ENCODE measurements around the gene SIGLEC7. TPM values are rescaled to one million over a fixed set of nuclear protein-coding genes. Genes with fewer than 3 reads are reported as not detected.
A peak's percentile ranks its signal among the peaks of the same experiment; 100 is the strongest.

Gene SIGLEC7
- total RNA-seq, 5 donors from 2014 or later (not counting 1 experiment from before 2014, with no cell fraction given): 0.30 to 3.3 (median 1.0) TPM; not detected in 1

DNA sequence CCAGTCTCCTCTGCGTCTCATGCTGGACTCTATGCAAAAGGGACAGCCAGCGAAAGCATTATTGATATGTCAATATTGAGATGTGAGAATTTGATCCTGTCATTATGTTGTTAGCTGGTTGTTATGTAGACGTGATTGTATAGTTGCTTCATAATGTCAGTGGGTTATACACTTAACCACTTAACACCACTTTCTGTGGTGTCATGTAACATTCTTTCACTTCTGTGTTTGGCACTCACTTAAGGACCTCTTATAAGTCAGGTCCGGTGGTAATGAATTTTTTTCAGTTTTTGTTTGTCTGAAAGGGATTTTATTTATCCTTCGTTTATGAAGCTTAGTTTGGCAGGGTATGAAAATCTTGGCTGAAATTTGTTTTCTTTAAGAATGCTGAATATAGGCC lies 7.1 kb upstream of the SIGLEC7 start:
- Histone ChIP-seq H3K4me3 (ENCODE audit: control insufficient read depth in 1 of 2, extremely low read depth in 1 of 2, low read length in 1 of 2) (no peak overlapping the region), H3K36me3 (ENCODE audit: control insufficient read depth in 2 of 2, extremely low read depth in 1 of 2, insufficient read depth in 1 of 2, low read length in 1 of 2) (no peaks in the 10 kb centered on the region), H3K9me3 (no peaks in the 10 kb centered on the region), H3K4me1 (ENCODE audit: control insufficient read depth in 1 of 2, extremely low read depth in 1 of 2, insufficient read depth in 2 of 2, low read length in 2 of 2) (peaks cover 20 to 54% of the 10 kb centered on the region in 2 experiments), H3K27me3 (replicated peaks in 1 of 2; ENCODE audit: control insufficient read depth in 2 of 2, extremely low read depth in 1 of 2, insufficient read depth in 2 of 2, low read length in 1 of 2) (peaks cover 0 to 7% of the 10 kb centered on the region in 2 experiments), H3K27ac (ENCODE audit: low read length) (no peak overlapping the region)
- peaks cover 44 to 69% (median 60%) of the 10 kb centered on the region in 3 donors for H3K4me1 Mint-ChIP-seq
- ATAC-seq (replicated peaks in 1 of 4) (no peak), DNase-seq (no peak)
- H3K27ac Mint-ChIP-seq: no peak overlapping the region
- no peak overlapping the region for H3K4me3 Mint-ChIP-seq
- no peaks in the 10 kb centered on the region for H3K9me3 Mint-ChIP-seq
- no peaks in the 10 kb centered on the region for H3K36me3 Mint-ChIP-seq
- no CpG with 5 or more reads among the region's 5 CpGs for WGBS (ENCODE audit: insufficient coverage)
- peaks cover 0 to 9% of the 10 kb centered on the region in 2 donors for H3K27me3 Mint-ChIP-seq
- ChIA-PET POLR2A (no interaction called here), CTCF (interaction anchor here in 1 of 2 donors (1.1 kb wide), 1 partner anchor 14 kb away, joined by 4 read pairs; no protein-coding TSS in a partner anchor)

GRCh38 chr19:51135986-51136762 lies 5.9 kb upstream of the SIGLEC7 start:
- Mint-ChIP-seq H3K36me3 (no peaks in the 10 kb centered on the region), H3K27ac (no peak overlapping the region), H3K4me1 (peaks cover 33 to 58% (median 50%) of the 10 kb centered on the region in 3 donors), H3K27me3 (peaks cover 0 to 14% of the 10 kb centered on the region in 2 donors), H3K4me3 (peak overlapping the region in 1 of 3 donors; percentile 70), H3K9me3 (no peaks in the 10 kb centered on the region)
- Histone ChIP-seq H3K4me3 (ENCODE audit: control insufficient read depth in 1 of 2, extremely low read depth in 1 of 2, low read length in 1 of 2) (no peak overlapping the region), H3K27me3 (replicated peaks in 1 of 2; ENCODE audit: control insufficient read depth in 2 of 2, extremely low read depth in 1 of 2, insufficient read depth in 2 of 2, low read length in 1 of 2) (peaks cover 0 to 8% of the 10 kb centered on the region in 2 experiments), H3K36me3 (ENCODE audit: control insufficient read depth in 2 of 2, extremely low read depth in 1 of 2, insufficient read depth in 1 of 2, low read length in 1 of 2) (no peaks in the 10 kb centered on the region), H3K9me3 (no peaks in the 10 kb centered on the region), H3K27ac (ENCODE audit: low read length) (peak overlapping the region; percentile 14), H3K4me1 (ENCODE audit: control insufficient read depth in 1 of 2, extremely low read depth in 1 of 2, insufficient read depth in 2 of 2, low read length in 2 of 2) (peaks cover 10 to 42% of the 10 kb centered on the region in 2 experiments)
- no peak for DNase-seq
- 63% methylated on average over 3 of the region's 8 CpGs for WGBS (ENCODE audit: insufficient coverage)
- ChIA-PET POLR2A (no interaction called here), CTCF (interaction anchor here in 1 of 2 donors (1.1 kb wide), 1 partner anchor 15 kb away, joined by 4 read pairs; no protein-coding TSS in a partner anchor)
- no peak for ATAC-seq (replicated peaks in 1 of 4)

DNA sequence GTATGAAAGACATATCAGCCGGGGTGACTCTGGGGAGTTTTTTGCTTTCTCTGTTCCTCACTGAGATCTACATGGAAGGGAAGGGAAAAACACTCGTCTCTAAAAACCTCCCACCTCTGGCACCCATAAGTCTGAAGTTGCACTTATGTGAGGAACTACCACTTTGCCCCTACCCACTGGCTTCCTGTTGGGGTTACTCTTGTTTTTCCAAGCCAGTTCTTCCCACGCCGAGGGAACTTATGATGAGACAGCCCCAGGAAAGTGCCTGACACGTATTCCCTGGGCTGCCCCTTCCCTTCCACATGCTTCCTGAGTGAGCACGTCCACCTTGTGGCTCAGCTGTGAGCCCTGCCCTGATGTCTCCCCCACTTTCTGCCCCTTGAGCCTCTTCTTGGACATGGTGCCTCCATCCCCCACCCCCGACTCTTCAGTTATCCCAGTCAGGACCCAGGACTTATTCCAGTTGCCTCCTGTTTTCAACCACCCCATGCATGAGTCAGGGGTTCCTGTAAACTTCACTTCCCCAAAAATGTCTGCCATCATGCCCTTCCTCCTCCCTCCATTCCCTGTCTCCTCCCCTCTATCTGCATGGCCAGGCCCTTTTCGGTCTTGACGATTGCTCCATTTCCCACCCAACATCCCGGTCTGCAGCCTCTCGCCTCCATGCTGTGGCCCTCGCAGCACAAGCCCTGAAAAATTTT lies 5.1 kb upstream of the SIGLEC7 start:
- H3K27ac ChIP-seq (ENCODE audit: low read length): peak overlapping the region; percentile 14
- Mint-ChIP-seq H3K9me3 (no peaks in the 10 kb centered on the region), H3K4me3 (peak overlapping the region in 1 of 3 donors; percentile 70), H3K27me3 (peaks cover 0 to 17% of the 10 kb centered on the region in 2 donors), H3K4me1 (peaks cover 28 to 52% (median 45%) of the 10 kb centered on the region in 3 donors), H3K36me3 (no peaks in the 10 kb centered on the region), H3K27ac (peak overlapping the region; percentile 39 to 46)
- POLR2A ChIA-PET: no interaction called here
- ATAC-seq (replicated peaks in 1 of 4) (peak in 1 of 4 experiments; percentile 34), DNase-seq (no peak)
- no peaks in the 10 kb centered on the region for H3K36me3 ChIP-seq (ENCODE audit: control insufficient read depth in 2 of 2, extremely low read depth in 1 of 2, insufficient read depth in 1 of 2, low read length in 1 of 2)
- H3K9me3 ChIP-seq: no peaks in the 10 kb centered on the region
- WGBS (ENCODE audit: insufficient coverage): 66% methylated on average over 10 of the region's 12 CpGs
- CTCF ChIA-PET: no interaction called here
- peaks cover 0 to 15% of the 10 kb centered on the region in 2 experiments for H3K27me3 ChIP-seq (replicated peaks in 1 of 2; ENCODE audit: control insufficient read depth in 2 of 2, extremely low read depth in 1 of 2, insufficient read depth in 2 of 2, low read length in 1 of 2)
- H3K4me3 ChIP-seq (ENCODE audit: control insufficient read depth in 1 of 2, extremely low read depth in 1 of 2, low read length in 1 of 2): no peak overlapping the region
- peaks cover 9 to 37% of the 10 kb centered on the region in 2 experiments for H3K4me1 ChIP-seq (ENCODE audit: control insufficient read depth in 1 of 2, extremely low read depth in 1 of 2, insufficient read depth in 2 of 2, low read length in 2 of 2)

DNA sequence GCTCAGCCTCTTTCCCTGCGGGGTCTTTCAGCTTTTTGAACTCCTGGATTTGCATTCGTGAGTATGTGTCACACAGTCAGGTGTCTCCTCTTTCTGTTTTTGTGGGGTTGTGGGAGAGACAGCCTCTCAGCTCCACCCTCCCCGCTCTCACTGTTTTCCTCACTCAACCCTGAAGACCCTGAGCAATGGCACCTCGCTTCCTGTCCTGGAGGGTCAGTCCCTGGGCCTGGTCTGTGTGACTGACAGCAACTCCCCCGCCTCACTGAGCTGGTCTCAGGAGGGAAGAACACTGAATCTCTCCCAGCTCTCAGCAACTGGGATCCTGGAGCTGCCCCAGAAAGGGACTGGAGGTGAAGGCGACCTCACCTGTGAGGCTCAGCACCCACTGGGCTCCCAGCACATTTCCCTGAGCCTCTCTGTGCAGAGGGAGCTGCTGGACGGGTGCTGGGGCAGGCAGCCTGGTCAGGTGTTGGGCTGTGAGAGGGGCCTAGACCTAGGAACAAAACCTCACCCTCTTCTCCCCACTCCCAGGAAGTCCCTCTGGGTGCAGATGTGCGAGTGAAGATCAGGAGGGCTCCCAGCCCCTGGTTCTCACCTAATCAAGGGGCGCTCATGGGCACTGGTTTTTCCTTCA lies 4.2 kb upstream of the SIGLEC7 start:
- Histone ChIP-seq H3K9me3 (no peaks in the 10 kb centered on the region), H3K27me3 (replicated peaks in 1 of 2; ENCODE audit: control insufficient read depth in 2 of 2, extremely low read depth in 1 of 2, insufficient read depth in 2 of 2, low read length in 1 of 2) (peaks cover 0 to 19% of the 10 kb centered on the region in 2 experiments), H3K4me1 (ENCODE audit: control insufficient read depth in 1 of 2, extremely low read depth in 1 of 2, insufficient read depth in 2 of 2, low read length in 2 of 2) (peaks cover 6 to 37% of the 10 kb centered on the region in 2 experiments), H3K27ac (ENCODE audit: low read length) (no peak overlapping the region), H3K4me3 (ENCODE audit: control insufficient read depth in 1 of 2, extremely low read depth in 1 of 2, low read length in 1 of 2) (no peak overlapping the region), H3K36me3 (ENCODE audit: control insufficient read depth in 2 of 2, extremely low read depth in 1 of 2, insufficient read depth in 1 of 2, low read length in 1 of 2) (no peaks in the 10 kb centered on the region)
- peaks cover 0 to 16% of the 10 kb centered on the region in 2 donors for H3K27me3 Mint-ChIP-seq
- no peak for DNase-seq
- no peak for ATAC-seq (replicated peaks in 1 of 4)
- H3K27ac Mint-ChIP-seq: peak overlapping the region in 1 of 2 donors; percentile 46
- peaks cover 26 to 43% (median 43%) of the 10 kb centered on the region in 3 donors for H3K4me1 Mint-ChIP-seq
- CTCF ChIA-PET: no interaction called here
- H3K9me3 Mint-ChIP-seq: no peaks in the 10 kb centered on the region
- peak overlapping the region in 1 of 3 donors; percentile 70 for H3K4me3 Mint-ChIP-seq
- H3K36me3 Mint-ChIP-seq: no peaks in the 10 kb centered on the region
- WGBS (ENCODE audit: insufficient coverage): 86% methylated on average over 2 of the region's 9 CpGs
- POLR2A ChIA-PET: no interaction called here

GRCh38 chr19:51138549-51138979 lies 3.5 kb upstream of the SIGLEC7 start:
- H3K36me3 ChIP-seq (ENCODE audit: control insufficient read depth in 2 of 2, extremely low read depth in 1 of 2, insufficient read depth in 1 of 2, low read length in 1 of 2): no peaks in the 10 kb centered on the region
- ChIA-PET POLR2A (no interaction called here), CTCF (no interaction called here)
- H3K4me3 ChIP-seq (ENCODE audit: control insufficient read depth in 1 of 2, extremely low read depth in 1 of 2, low read length in 1 of 2): no peak overlapping the region
- H3K4me1 Mint-ChIP-seq: peaks cover 26 to 43% (median 41%) of the 10 kb centered on the region in 3 donors
- H3K36me3 Mint-ChIP-seq: no peaks in the 10 kb centered on the region
- H3K27me3 ChIP-seq (replicated peaks in 1 of 2; ENCODE audit: control insufficient read depth in 2 of 2, extremely low read depth in 1 of 2, insufficient read depth in 2 of 2, low read length in 1 of 2): peaks cover 0 to 19% of the 10 kb centered on the region in 2 experiments
- peaks cover 6 to 34% of the 10 kb centered on the region in 2 experiments for H3K4me1 ChIP-seq (ENCODE audit: control insufficient read depth in 1 of 2, extremely low read depth in 1 of 2, insufficient read depth in 2 of 2, low read length in 2 of 2)
- no peak overlapping the region for H3K27ac ChIP-seq (ENCODE audit: low read length)
- ATAC-seq (replicated peaks in 1 of 4): no peak
- peak in 1 of 35 experiments; percentile 32 for DNase-seq
- no peaks in the 10 kb centered on the region for H3K9me3 Mint-ChIP-seq
- peaks cover 0 to 16% of the 10 kb centered on the region in 2 donors for H3K27me3 Mint-ChIP-seq
- H3K9me3 ChIP-seq: no peaks in the 10 kb centered on the region
- H3K4me3 Mint-ChIP-seq: no peak overlapping the region
- WGBS (ENCODE audit: insufficient coverage): 87% methylated on average over 3 of the region's 6 CpGs
- H3K27ac Mint-ChIP-seq: no peak overlapping the region
